ENCODE data around the gene ISM1. TPM values are rescaled to one million over a fixed set of nuclear protein-coding genes. Genes with fewer than 3 reads are reported as not detected.

The ISM1 gene
- total and polyA plus RNA-seq, 2 of the 13 experiments (the other 11 are each of a cell fraction or from before 2014, with no cell fraction given): 0.40 to 1.4 TPM

GRCh38 chr20:13338999-13339411 is 117.9 kb downstream of the ISM1 start (continued):
- TF ChIP-seq NR2F6 (IDR thresholded peaks at IDR 0.05) (no peak; the same call in 1 of the 2 replicates), NR2F6 (CRISPR knock-in tag; IDR thresholded peaks at IDR 0.05) (peak; percentile 75), XRCC5 (optimal IDR thresholded peaks at IDR 0.05; ENCODE audit: low read length) (peak; percentile 67), HOMEZ (CRISPR knock-in tag; IDR thresholded peaks at IDR 0.05; ENCODE audit: low read depth) (peak; percentile 100), RNF2 (conservative IDR thresholded peaks at IDR 0.05; ENCODE audit: low read depth) (peak; percentile 44; the same call in 1 of the 2 replicates), ZNF589 (CRISPR knock-in tag; conservative IDR thresholded peaks at IDR 0.05) (peak; percentile 35; the same call in 1 of the 2 replicates), HNRNPL (IDR thresholded peaks at IDR 0.05; ENCODE audit: low read depth, low read length) (no peak), CENPT (CRISPR knock-in tag; IDR thresholded peaks at IDR 0.05; ENCODE audit: low read depth) (no peak), KDM6A (CRISPR knock-in tag; IDR thresholded peaks at IDR 0.05; ENCODE audit: low read depth) (peak; percentile 95)
- TF ChIP-seq, protein P1, sequence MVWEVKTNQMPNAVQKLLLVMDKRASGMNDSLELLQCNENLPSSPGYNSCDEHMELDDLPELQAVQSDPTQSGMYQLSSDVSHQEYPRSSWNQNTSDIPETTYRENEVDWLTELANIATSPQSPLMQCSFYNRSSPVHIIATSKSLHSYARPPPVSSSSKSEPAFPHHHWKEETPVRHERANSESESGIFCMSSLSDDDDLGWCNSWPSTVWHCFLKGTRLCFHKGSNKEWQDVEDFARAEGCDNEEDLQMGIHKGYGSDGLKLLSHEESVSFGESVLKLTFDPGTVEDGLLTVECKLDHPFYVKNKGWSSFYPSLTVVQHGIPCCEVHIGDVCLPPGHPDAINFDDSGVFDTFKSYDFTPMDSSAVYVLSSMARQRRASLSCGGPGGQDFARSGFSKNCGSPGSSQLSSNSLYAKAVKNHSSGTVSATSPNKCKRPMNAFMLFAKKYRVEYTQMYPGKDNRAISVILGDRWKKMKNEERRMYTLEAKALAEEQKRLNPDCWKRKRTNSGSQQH (CRISPR knock-in tag; IDR thresholded peaks at IDR 0.05; ENCODE audit: low read depth): 0 out of 2 replicates have a peak, but pooled peaks have one; percentile 17

DNA sequence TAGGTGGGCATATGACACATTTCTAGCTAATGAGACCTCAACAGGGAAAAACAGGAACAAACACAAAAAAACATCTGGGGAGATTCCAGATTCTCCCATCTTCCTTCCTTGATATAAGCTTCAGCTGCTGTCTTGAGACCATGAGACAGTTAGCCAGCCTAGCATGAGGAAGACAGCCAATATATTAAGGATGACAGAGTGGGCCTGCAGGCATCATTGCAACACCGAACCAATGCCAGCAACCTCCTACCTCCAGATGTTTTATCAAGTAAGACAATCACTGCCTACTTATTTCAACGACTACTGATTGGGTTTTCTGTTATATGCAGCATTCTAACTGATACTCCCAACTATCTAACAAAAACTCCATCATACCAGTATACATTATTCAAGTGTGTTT is 119.0 kb downstream of the ISM1 start:
- DNase-seq (ENCODE audit: low spot score) (no peak), ATAC-seq (no peak), FAIRE-seq (no peak)
- Histone ChIP-seq H3K27me3 (ENCODE audit: control insufficient read depth in 1 of 2, insufficient read depth in 2 of 2, low read length in 2 of 2) (no peaks in the 10 kb centered on the region), H3K9ac (ENCODE audit: insufficient read depth, low read depth, low read length) (no peak overlapping the region), H3K4me3 (replicated peaks in 1 of 3; ENCODE audit: insufficient read depth in 1 of 3, low read depth in 2 of 3, low read length in 3 of 3) (no peak overlapping the region), H3K9me3 (ENCODE audit: low read length) (no peaks in the 10 kb centered on the region), H4K20me1 (ENCODE audit: insufficient read depth, low read length) (no peaks in the 10 kb centered on the region), H3K79me2 (ENCODE audit: insufficient read depth, low read length) (no peaks in the 10 kb centered on the region), H2AFZ (ENCODE audit: low read length) (no peak overlapping the region), H3K4me2 (ENCODE audit: low read depth, low read length) (no peak overlapping the region), H3K36me3 (replicated peaks in 1 of 2; ENCODE audit: control insufficient read depth in 1 of 2, insufficient read depth in 2 of 2, low read length in 2 of 2) (no peaks in the 10 kb centered on the region), H3K4me1 (ENCODE audit: insufficient read depth, low read length) (peaks cover 72% of the 10 kb centered on the region), H3K27ac (ENCODE audit: extremely low read length, insufficient read depth, low read length) (peak overlapping the region; percentile 10)
- 95% methylated on average over 2 of the region's 2 CpGs for WGBS (ENCODE audit: low lambda C conversion rate)
- ChIA-PET CTCF (ENCODE audit: low intra/inter-chr PET ratio, low total read pairs) (no interaction called here), POLR2A (interaction anchor here (1.5 kb wide), 1 partner anchor 41 kb away, joined by 4 read pairs; no protein-coding TSS in a partner anchor)
- TF ChIP-seq ZNF746 (CRISPR knock-in tag; IDR thresholded peaks at IDR 0.05) (no peak), ZNF749 (CRISPR knock-in tag; IDR thresholded peaks at IDR 0.05; ENCODE audit: borderline replicate concordance) (no peak), MIER2 (CRISPR knock-in tag; IDR thresholded peaks at IDR 0.05) (0 out of 2 replicates have a peak, but pooled peaks have one; percentile 5)
- intact Hi-C loops (cut with micrococcal nuclease; ENCODE audit: unreplicated experiment): no loop called here
- in situ Hi-C loops (cut with HindIII; ENCODE audit: extremely low pct_ligation_motif_present, low pct_unique_long_range_greater_than_20kb): no loop called here
- no TSS peak for BruUV-seq (replicated peaks)

All from HepG2 (cell line).